ENCODE measurements around the gene LRRC41. TPM values are rescaled to one million over a fixed set of nuclear protein-coding genes. Genes with fewer than 3 reads are reported as not detected.

Gene LRRC41
- total and polyA plus RNA-seq, 12 donors: 15.4 to 52.5 (median 41.7) TPM

DNA sequence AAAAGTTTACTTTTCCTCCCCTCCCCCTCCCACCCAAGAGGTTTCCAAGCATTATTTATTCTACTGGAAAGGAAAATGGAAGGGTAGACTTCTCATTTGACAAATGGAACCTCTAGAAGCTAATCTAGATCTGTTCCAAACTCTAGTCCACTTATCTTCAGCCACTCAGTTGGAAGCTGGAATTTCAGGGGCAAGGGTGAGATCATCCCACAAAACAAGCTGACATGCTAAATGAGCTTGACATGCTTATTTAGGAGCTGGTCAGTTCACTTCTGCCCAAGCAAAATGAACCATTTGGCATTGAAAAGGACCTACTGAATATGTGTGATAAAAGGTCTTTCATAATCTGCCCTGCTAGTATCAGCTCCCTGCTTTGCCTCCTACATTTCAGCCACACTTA is 5.0 kb downstream of the LRRC41 start:
- no peak overlapping the region for H3K4me3 ChIP-seq
- intact Hi-C loops (cut with DNase I): loop anchor here in 1 of 10 donors (5.0 kb wide), 1 partner anchor 51 kb away; the partner anchor contains the start of gene RAD54L
- ATAC-seq (no peak), DNase-seq (no peak)
- H3K27me3 ChIP-seq: no peaks in the 10 kb centered on the region
- H3K27ac ChIP-seq: peak overlapping the region in 6 of 10 donors; percentile 27 to 99 (median 97)
- peaks cover 7 to 39% (median 30%) of the 10 kb centered on the region in 9 donors for H3K4me1 ChIP-seq
- no peaks in the 10 kb centered on the region for H3K9me3 ChIP-seq
- TF ChIP-seq CTCF (IDR thresholded peaks at IDR 0.05): no peak
- H3K36me3 ChIP-seq: peaks cover 0 to 48% (median 43%) of the 10 kb centered on the region in 9 donors

DNA sequence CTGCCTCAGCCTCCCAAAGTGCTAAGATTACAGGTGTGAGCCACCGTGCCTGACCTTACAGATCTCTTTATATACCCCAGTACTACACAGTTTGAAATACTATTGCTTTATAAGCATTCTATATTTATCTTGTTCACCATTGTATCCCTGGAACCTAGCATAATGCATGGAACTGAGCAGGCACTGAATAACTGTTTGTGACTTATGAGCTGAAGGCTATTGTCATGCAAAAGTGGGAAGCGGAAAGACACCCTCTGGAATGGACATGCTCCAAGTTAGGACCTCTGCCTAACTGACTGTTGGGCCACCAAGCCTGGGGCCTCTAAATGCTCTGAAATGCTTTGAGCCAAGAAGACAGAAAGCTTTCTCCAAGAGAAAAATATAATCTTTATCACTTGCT is 8.1 kb downstream of the LRRC41 start:
- ATAC-seq: no peak
- intact Hi-C loops (cut with DNase I): loop anchor here in 1 of 10 donors (5.0 kb wide), 1 partner anchor 48 kb away; the partner anchor contains the start of gene RAD54L
- Histone ChIP-seq H3K9me3 (no peaks in the 10 kb centered on the region), H3K36me3 (peaks cover 0 to 78% (median 49%) of the 10 kb centered on the region in 9 donors), H3K27ac (no peak overlapping the region), H3K4me1 (peaks cover under 1 to 27% (median 19%) of the 10 kb centered on the region in 9 donors), H3K4me3 (no peak overlapping the region), H3K27me3 (no peaks in the 10 kb centered on the region)
- TF ChIP-seq CTCF (IDR thresholded peaks at IDR 0.05): no peak
- 92 to 97% methylated on average over 2 of the region's 2 CpGs for WGBS, 2 donors
- no peak for DNase-seq

GRCh38 chr1:46289976-46290375 is 13.4 kb downstream of the LRRC41 start:
- intact Hi-C loops (cut with DNase I): no loop called here
- DNase-seq (no peak), ATAC-seq (peak in 1 of 8 donors; percentile 51)
- Histone ChIP-seq H3K27ac (no peak overlapping the region), H3K4me1 (peaks cover 0 to 9% (median under 1%) of the 10 kb centered on the region in 9 donors), H3K27me3 (no peaks in the 10 kb centered on the region), H3K4me3 (no peak overlapping the region), H3K36me3 (peaks cover 0 to 100% (median 51%) of the 10 kb centered on the region in 9 donors), H3K9me3 (no peaks in the 10 kb centered on the region)
- no peak for TF ChIP-seq CTCF (IDR thresholded peaks at IDR 0.05)
- WGBS, 2 donors: 83 to 87% methylated on average over 4 of the region's 4 CpGs

- H3K4me3 ChIP-seq: no peak overlapping the region
- DNase-seq (no peak), ATAC-seq (no peak)
- WGBS, 2 donors: 97 to 99% methylated on average over 5 of the region's 5 CpGs
- H3K36me3 ChIP-seq: peaks cover 0 to 100% (median 51%) of the 10 kb centered on the region in 9 donors
- no peaks in the 10 kb centered on the region for H3K9me3 ChIP-seq
- no peak overlapping the region for H3K27ac ChIP-seq
- peaks cover 0 to 15% (median 3%) of the 10 kb centered on the region in 9 donors for H3K4me1 ChIP-seq
- no peak for TF ChIP-seq CTCF (IDR thresholded peaks at IDR 0.05)
- intact Hi-C loops (cut with DNase I): no loop called here
- no peaks in the 10 kb centered on the region for H3K27me3 ChIP-seq
Observed at GRCh38 chr1:46289134-46289494, 14.3 kb downstream of the LRRC41 start.
